ENCODE measurements around the gene ZNF157.

GRCh38 chrX:47458528-47458927, 88.2 kb downstream of the ZNF157 start:
- TF ChIP-seq TCF4 (CRISPR knock-in tag; IDR thresholded peaks at IDR 0.05; ENCODE audit: borderline replicate concordance) (no peak), BACH2 (CRISPR knock-in tag; IDR thresholded peaks at IDR 0.05; ENCODE audit: borderline replicate concordance) (no peak), CREB5 (CRISPR knock-in tag; IDR thresholded peaks at IDR 0.05; ENCODE audit: low read depth) (no peak), PATZ1 (CRISPR knock-in tag; IDR thresholded peaks at IDR 0.05; ENCODE audit: borderline replicate concordance) (no peak), OSR1 (CRISPR knock-in tag; IDR thresholded peaks at IDR 0.05) (no peak)
